Measurements from ENCODE around the gene CFAP157.
"Not testable (repeated sequence)": the region's sequence is repeated elsewhere in the genome, so short reads cannot be mapped to it uniquely, and the experiment has no call there.

CFAP157 gene

DNA sequence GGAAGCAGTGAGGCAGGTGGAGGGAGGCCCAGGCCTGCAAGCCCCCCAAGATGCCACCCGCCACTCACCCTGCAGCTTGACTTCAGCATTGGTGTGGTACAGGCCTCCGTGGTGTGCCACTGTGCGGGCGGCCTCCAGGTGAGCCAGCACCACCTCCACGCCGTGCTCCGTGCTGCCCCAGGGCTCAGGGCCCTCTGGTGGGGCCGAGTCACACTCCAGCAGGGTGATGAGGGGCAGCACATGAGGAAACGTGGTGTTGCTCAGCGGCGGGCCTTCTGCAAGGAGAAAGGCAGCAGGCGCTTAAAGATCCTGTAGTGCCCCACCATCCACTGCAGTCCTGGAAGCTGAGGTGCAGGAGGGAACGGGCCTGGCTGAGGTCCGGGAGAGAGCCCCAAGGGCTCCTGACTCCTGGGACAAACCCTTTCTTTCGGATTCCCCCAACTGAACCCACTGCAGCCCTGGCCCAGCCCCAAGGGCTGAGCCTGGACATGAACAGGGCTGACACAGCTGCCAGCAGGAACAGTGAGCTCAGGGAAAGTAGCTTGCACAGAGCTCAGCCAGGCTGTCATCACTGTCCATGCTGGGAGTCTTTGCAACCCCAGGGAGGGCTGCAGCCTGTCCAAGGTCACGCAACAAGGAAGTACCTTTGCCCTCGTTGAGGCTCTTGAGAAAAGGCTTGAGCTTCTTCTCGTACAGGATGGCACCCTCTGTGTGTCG is 33.0 kb downstream of the CFAP157 start:
- DNase-seq, result no peak

DNA sequence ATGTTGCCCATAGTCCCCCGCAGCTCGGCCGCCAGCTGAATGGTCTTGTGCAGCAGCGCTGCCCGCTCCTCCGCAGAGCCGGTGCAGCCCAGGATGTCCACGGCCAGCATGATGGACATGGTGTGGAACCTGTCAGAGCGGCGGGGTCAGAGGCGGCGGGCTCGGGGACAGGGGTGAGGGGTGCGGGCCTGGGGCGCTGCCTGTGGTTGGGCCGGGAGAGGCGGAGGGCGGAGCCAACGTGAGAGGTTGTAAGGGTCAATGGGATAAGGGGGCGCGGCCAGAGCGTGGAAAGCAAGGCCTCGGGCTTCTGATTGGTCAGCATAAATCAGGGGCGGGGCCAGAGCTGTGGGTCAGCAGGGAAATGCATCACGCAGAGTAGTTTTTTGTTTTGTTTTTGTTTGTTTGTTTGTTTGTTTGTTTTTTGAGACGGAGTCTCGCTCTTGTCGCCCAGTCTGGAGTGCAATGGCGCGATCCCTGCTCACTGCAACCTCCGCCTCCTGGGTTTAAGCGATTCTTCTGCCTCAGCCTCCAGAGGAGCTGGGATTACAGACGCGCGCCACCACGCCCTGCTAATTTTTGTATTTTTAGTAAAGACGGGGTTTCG is 35.1 kb downstream of the CFAP157 start:
- no peak for DNase-seq

GRCh38 chr9:127742435-127743088 is 35.8 kb downstream of the CFAP157 start:
- no peak for DNase-seq

- DNase-seq, result no peak
Measured at GRCh38 chr9:127744398-127745110, 37.8 kb downstream of the CFAP157 start.

DNA sequence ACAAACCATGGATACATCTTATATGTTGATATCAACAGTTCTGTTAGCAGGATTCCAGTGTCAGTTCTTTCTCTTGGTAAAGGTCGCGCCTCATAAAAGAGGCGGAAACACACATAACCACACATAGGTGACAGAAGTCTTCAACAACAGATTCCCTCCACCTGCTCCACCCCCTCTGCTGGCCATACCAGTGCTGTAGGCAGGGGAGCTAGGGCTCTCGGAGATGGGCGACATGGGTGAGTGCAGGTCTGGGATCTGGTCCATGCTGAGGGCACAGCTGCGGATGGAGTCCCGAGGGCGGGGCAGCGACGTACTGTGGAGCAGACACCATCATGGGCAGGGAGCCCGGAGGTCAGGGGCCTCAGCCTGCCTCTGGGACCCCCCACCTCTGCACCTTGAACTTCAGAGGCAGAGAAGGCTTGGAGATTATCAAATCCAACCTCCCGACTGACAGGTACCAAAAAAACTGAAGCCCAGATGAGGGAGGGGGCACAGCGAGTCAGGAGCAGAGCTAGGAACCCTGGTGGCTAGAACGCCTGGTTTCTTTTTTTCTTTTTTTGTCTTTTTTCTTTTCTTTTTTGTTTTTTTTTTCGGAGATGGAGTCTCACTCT is 40.3 kb downstream of the CFAP157 start:
- no peak for DNase-seq

- no peak for DNase-seq
Measured at GRCh38 chr9:127749090-127749787, 42.5 kb downstream of the CFAP157 start.

DNA sequence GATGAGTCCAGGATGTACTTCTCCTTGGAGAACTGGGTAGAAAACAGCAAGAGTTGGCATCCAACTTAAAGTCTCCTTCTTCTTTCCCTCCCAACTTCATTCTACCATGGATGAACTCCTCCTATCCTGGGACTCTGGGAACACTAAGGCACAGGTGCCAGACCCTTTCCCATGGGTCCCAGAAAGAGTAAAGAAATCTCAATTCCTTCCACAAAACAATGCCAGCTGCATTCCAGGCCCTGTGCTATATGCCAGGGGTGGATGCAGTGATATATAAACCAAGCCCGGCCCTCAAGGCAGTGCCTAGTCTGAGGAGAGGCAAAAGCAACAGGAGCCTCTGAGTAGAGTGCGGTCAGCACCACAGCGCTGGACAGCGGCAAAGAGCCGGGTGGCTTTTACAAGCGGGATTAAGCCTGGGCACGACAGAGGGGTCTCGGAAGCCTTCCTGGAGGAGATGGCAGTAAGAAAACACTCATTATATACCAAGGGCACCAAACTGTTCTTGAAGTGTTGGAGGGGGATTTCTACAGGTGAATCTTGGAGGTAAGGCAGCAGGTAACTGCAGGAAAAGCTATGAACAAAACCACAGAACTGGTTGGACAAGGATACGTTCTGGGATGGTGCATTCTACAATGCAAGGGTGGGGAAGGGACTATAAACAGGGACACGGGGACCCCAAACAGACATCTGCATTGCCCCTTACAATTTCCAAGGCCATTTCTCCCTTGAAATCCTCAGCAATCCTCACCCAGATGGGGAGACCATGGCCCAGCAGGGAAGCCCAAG is 44.7 kb downstream of the CFAP157 start:
- no peak for DNase-seq

- DNase-seq, result no peak
Measured at GRCh38 chr9:127753148-127753547, 46.4 kb downstream of the CFAP157 start.

DNA sequence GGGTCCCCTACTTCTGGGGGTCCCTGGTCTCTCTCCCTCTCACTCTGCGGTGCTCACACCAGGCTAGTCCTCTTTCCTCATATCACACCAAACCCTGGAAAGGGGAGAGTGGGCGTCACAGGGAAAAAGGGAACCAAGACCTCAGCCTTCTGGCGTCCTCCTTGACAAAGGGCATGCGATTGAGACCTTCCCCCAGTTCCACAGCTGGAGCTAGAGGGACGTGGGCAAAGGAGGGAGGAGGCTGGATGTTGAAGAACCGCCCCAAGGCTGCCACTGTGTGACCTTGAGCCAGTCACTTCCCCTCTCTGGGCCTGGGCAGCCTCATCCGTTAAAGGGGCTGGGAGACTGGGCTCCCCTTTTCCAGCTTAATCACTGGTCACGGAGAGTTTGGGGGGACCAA is 46.8 kb downstream of the CFAP157 start:
- DNase-seq, result no peak

DNA sequence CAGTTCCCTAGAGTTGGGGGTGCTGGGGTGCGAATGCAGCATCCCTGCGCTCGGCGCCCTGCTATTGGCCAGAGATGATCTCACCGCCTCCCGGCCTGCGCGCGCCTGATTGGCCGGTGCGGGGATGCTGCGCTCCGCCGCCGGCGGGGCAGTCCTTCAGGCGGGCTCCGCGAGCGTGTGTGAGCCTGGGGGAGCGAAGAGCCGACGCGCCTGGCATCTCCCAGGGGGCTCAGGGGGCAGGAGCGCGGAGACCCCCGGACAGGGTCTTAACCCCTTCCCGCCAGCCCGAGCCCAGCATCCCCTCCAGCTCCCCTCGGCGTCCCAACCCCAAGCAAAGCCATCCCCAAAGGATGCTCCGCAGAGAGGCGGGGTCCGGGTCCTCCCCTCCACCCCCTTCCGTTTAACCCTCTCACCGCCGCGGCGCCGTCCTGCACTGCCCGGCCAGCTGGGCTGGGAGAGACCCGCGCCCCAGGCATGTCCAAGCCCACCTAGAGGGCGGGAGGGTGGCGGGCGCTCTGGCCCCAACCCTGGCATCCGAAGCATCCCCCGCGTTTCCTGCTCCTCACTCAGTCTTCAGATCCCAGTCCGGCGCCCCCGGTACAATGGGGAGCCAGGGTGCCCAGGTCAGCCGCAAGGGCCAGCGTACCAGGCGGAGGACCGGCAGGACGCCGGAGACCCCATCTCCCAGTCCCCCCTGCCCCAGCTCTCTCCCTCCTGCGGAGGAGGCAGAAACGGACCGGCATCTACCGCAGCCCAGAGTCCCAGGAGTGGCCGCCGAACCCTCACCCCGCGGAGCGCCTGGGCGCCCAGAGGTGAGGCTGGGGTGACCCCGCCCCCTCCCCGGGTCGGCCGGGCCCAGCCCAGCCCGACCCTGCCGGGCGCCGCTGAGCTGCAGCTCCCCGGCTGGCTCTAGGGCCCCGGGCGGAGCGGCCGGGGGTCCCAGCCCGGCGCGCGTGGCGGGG is 47.6 kb downstream of the CFAP157 start:
- DNase-seq, result no peak

- DNase-seq, result no peak
Measured at GRCh38 chr9:127755061-127756060, 48.6 kb downstream of the CFAP157 start.

GRCh38 chr9:127756233-127756632 is 49.4 kb downstream of the CFAP157 start:
- no peak for DNase-seq

- DNase-seq, result not testable (repeated sequence)
Measured at GRCh38 chr9:127756776-127757175, 50.0 kb downstream of the CFAP157 start.

DNA sequence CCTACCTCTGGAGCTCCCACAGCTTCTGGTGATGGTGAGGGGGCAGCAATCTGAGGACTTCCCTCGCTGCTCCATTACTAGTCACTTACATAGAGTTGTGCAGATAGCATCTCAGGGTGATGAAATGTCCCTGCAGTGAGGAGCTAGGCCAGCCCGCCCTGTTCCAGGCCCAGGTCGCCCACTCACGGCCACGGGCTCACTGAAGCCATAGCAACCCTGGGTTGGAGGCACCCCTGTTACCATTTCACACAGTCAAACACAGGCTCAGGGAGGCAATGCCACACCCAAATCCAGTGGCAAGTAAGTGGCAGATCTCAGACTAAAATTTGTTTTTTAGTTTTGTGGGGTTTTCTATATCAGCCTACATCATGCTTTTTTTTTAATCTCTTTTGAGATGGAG is 52.1 kb downstream of the CFAP157 start:
- no peak for DNase-seq

DNA sequence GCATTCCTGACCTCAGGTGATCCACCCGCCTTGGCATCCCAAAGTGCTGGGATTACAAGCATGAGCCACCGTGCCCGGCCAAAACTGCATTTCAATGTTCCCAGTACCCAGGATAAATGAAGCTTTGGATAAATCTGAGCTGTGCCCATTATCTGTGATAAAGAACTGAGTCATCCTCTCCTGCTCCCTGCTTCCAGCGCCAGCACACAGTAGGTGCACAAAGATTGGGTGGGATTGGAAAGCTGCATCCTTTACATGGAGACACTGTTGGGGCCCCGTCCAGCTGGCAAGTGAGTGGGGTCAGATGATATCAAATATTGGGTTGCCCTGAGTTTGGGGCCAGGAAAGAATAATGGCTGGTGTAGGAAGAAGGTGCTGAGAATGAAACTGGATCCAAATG is 54.3 kb downstream of the CFAP157 start:
- no peak for DNase-seq

DNA sequence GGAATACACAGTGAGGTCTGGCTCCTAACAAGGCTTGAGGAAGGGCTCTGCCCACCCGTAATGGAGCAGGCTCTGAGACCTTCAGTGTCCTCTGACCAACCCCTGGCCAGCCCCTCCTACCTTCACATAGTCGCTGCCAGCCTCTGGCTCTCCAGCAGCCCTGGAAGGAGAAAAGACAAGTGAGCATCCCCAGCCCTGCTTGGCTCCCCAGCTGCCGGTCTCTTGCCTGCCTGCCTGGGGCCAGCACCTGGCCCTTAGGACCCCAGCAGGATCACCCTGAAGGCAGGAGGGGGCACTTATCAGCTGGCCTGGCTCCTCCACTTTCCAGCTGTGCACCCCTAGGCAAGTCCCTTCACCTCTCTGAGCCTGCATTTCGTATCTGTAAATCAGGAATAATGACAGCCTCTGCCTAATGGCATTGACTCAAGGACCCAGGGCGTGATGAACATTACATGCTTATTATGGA is 54.7 kb downstream of the CFAP157 start:
- no peak for DNase-seq

DNA sequence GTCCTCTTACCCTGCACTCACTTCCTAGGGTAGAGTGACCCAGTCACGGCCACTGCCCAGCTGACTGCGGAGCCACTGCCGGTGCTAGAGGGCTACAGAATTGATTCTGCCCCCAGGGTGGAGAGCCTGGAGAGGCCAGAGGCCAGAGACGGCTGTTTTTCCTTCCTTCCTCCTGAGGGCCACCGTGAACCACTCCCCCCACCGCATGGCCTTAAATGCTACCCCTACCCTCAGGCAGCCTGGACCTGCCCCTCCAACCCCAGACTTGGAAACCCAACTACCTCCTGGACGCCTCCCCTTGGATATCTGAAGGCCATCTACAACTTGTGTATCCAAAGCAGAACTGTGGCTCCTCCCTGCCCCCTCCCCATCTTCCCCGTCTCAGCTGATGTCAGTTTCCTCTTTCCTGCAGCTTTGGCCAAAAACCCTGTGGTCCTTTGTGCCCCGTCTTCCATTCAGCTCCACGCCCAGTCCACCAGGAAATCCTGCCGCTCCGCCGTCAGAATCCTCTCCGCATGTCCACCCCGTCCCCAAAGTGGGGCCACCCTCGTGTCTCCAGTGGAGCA is 55.4 kb downstream of the CFAP157 start:
- no peak for DNase-seq

GRCh38 chr9:127763918-127764384 is 57.2 kb downstream of the CFAP157 start:
- no peak for DNase-seq

DNA sequence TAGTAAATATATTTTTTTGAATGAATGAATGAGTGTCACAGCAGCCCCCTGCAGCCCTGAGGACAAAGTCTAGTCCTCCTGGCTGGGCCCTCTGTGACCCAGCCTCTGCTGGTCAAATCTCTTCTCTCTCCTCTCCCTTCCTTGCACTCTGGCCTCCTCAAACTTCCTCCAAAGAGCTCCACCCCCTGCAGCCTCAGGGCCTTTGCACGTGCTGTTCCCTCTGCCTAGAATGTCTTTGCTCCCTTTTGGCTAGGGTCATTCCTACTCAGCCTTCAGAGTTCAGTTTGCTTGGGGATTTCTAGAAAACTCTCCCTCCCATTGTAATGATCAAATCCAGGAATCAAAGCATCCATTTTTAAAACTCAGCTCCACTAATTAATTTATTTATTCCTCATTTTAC is 58.6 kb downstream of the CFAP157 start:
- no peak for DNase-seq
